Upper lobe of right lung (tissue), 1 donor: ENCODE results near the gene BMPR2. TPM values are rescaled to one million over a fixed set of nuclear protein-coding genes. Genes with fewer than 3 reads are reported as not detected.

ENCODE experiments used
- ATAC-seq: fragments of 200-7000 bp; cut with Tn5 transposase; one replicate; pipeline ENCODE4 v1.9.1; 2020; ENCODE audit warnings: mild to moderate bottlenecking, moderate library complexity
- DNase-seq: peaks from one replicate; pipeline ENCODE4 v3.0.0-alpha.2; 2020
- H3K27ac ChIP-seq: fragments of 200-600 bp; one replicate; pipeline ENCODE4 v1.8.0; 2022
- H3K27me3 ChIP-seq: fragments of 200-600 bp; one replicate; pipeline ENCODE4 v1.8.0; 2022; ENCODE audit warnings: mild to moderate bottlenecking
- H3K36me3 ChIP-seq: fragments of 200-600 bp; one replicate; pipeline ENCODE4 v1.8.0; 2022
- H3K4me1 ChIP-seq: fragments of 200-600 bp; one replicate; pipeline ENCODE4 v1.8.0; 2022
- H3K4me3 ChIP-seq: fragments of 200-600 bp; one replicate; pipeline ENCODE4 v1.8.0; 2022; ENCODE audit warnings: mild to moderate bottlenecking
- H3K9me3 ChIP-seq: fragments of 200-600 bp; one replicate; pipeline ENCODE4 v1.8.0; 2022
- intact Hi-C: fragments of 100-400 bp; cut with DNase I; formaldehyde crosslinking; loops from one replicate; pipeline ENCODE4 v1.11.0; 2022
- total RNA-seq: library from RNA; stranded (reverse); fragmentation: NEBNext Ultra II Directional; extraction: Animal tissue kit (Norgen Biotek cat#: 25700); gene quantifications from one replicate; pipeline ENCODE4 v1.2.1, GENCODE V29; 2021
- TF ChIP-seq, protein P1 (sequence below): fragments of 200-600 bp; IDR thresholded peaks from one replicate; pipeline ENCODE4 v1.8.0; 2022; ENCODE audit warnings: antibody characterized with exemption
- donor health status: DM: no; HTN: yes; CAD: no; lungs with severe emphysema.

Gene BMPR2
- total RNA-seq, 1 donor from 2014 or later: 139 TPM

DNA sequence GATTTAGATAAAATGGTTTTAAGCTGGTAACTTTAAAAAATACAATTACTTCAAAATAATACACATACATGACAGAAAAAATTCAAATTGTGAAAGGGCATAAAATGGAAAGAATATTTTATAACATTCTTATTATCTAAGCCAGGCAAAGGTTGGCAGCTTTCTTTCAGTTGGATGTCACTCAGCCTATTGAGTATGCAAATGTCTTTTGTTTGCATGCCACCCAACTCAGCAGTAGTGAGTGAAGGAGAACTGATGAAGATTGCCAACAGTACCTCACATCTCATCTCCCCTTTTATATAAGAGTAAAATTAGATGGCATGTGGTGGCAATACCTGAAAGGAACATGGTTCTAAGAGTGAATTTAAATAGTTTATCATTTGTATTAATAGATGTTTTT, 24.8 kb downstream of the BMPR2 start:
- Histone ChIP-seq H3K9me3 (no peaks in the 10 kb centered on the region), H3K4me1 (peaks cover 12% of the 10 kb centered on the region), H3K27me3 (no peaks in the 10 kb centered on the region), H3K27ac (no peak overlapping the region), H3K36me3 (no peaks in the 10 kb centered on the region), H3K4me3 (no peak overlapping the region)
- TF ChIP-seq, protein P1, sequence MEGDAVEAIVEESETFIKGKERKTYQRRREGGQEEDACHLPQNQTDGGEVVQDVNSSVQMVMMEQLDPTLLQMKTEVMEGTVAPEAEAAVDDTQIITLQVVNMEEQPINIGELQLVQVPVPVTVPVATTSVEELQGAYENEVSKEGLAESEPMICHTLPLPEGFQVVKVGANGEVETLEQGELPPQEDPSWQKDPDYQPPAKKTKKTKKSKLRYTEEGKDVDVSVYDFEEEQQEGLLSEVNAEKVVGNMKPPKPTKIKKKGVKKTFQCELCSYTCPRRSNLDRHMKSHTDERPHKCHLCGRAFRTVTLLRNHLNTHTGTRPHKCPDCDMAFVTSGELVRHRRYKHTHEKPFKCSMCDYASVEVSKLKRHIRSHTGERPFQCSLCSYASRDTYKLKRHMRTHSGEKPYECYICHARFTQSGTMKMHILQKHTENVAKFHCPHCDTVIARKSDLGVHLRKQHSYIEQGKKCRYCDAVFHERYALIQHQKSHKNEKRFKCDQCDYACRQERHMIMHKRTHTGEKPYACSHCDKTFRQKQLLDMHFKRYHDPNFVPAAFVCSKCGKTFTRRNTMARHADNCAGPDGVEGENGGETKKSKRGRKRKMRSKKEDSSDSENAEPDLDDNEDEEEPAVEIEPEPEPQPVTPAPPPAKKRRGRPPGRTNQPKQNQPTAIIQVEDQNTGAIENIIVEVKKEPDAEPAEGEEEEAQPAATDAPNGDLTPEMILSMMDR: no peak
- DNase-seq: no peak
- no peak for ATAC-seq
- intact Hi-C loops: no loop called here

DNA sequence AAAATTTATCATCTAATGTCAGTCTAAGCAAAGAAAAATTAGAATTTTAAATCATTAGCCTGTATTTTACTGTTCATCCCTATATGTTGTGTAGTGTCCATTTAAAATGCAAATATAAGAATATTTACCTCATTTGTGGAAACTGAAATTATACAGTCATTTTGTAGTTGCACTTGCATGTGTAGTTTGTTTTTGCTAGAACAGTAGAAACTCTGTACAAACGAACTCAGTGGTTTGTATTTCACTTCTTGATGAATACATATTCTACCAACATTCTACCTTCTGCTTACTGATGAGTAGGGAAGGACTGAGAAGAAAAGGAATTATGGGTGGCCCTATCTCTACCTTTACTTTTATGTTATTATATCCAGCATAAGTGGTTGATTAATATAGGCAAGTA, 29.7 kb downstream of the BMPR2 start:
- intact Hi-C loops: no loop called here
- no peak for ATAC-seq
- peaks cover 16% of the 10 kb centered on the region for H3K4me1 ChIP-seq
- H3K36me3 ChIP-seq: no peaks in the 10 kb centered on the region
- no peak overlapping the region for H3K4me3 ChIP-seq
- no peaks in the 10 kb centered on the region for H3K27me3 ChIP-seq
- no peak for DNase-seq
- H3K9me3 ChIP-seq: no peaks in the 10 kb centered on the region
- TF ChIP-seq, protein P1: no peak
- no peak overlapping the region for H3K27ac ChIP-seq

DNA sequence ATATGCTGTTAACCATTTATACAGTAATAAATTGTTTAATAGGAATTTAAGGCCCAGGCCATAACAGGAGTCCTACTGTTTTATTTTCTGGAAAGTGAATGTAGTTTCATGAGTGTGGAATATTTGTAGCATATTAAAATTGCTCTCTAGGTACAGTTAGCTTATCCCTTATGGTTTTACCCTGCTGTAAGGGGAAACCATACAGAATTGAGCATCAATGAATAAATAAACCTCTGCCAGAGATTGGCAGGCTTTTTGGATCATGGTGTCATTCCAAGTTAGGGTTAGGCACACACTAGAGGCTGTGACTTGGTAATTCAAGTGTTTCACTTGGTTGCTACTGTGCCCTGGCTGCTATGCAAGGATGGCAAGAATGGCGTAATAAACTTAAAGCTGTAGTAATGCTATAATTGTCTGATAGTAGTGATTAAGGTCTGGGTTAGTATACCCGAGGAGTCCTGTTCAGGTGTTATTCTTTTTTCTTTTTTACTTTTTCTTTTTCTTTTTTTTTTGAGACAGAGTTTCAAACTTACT, 30.4 kb downstream of the BMPR2 start:
- Histone ChIP-seq H3K4me1 (peaks cover 12% of the 10 kb centered on the region), H3K36me3 (no peaks in the 10 kb centered on the region), H3K9me3 (no peaks in the 10 kb centered on the region), H3K4me3 (no peak overlapping the region), H3K27me3 (no peaks in the 10 kb centered on the region), H3K27ac (peak overlapping the region; percentile 11)
- TF ChIP-seq, protein P1: no peak
- ATAC-seq: peak; percentile 79
- no peak for DNase-seq
- intact Hi-C loops: no loop called here

DNA sequence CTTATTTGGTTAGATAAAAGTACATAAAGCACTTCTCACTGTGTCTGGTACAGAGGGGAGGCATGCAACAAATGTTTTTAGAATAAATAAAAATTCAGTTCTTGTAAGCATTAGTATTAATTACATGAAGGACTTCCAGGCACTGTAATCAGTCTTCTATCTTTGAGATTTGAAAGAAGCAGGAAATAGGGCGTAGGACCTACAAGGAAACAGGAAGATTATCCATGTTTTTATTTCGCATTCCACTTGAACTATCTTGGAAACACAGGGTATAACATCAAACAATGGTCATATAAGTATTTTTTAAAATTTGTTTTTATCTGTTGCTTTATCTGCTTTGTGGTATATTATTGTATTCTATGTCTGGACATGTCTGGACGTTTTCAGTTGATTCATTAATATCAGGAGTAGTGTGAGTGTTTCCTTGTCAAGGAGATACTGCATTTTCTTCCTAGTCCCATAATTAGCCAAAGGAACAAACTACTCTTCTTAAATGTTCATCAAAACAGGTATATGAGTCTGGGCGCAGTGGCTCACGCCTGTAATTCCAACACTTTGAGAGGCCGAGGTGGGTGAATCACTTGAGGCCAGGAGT, 32.5 kb downstream of the BMPR2 start:
- TF ChIP-seq, protein P1: no peak
- H3K27ac ChIP-seq: no peak overlapping the region
- DNase-seq: no peak

DNA sequence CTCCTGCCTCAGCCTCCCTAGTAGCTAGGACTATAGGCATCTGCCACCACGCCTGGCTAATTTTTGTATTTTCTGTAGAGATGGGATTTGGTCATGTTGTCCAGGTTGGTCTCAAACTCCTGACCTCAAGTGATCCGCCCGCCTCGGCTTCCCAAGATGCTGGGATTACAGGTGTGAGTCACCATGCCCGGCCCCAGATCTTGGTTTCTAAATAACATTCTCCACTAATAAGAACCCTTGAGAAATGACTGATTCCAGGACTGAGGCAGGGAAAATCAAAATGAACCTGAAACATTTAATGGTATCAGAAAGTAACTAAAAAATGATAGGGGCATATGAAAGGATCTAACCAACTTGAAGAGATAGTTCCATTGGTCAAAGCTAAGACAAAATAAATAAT, 34.0 kb downstream of the BMPR2 start:
- intact Hi-C loops: no loop called here
- no peak for DNase-seq
- H3K27ac ChIP-seq: no peak overlapping the region
- no peaks in the 10 kb centered on the region for H3K27me3 ChIP-seq
- no peaks in the 10 kb centered on the region for H3K9me3 ChIP-seq
- no peak for ATAC-seq
- no peaks in the 10 kb centered on the region for H3K36me3 ChIP-seq
- TF ChIP-seq, protein P1: no peak
- no peak overlapping the region for H3K4me3 ChIP-seq
- H3K4me1 ChIP-seq: peaks cover 19% of the 10 kb centered on the region

More for the DNA sequence above, 32.5 kb downstream of the BMPR2 start:
- H3K4me3 ChIP-seq: no peak overlapping the region
- H3K4me1 ChIP-seq: peaks cover 16% of the 10 kb centered on the region
- no peak for ATAC-seq
- no peaks in the 10 kb centered on the region for H3K27me3 ChIP-seq
- no peaks in the 10 kb centered on the region for H3K9me3 ChIP-seq
- H3K36me3 ChIP-seq: no peaks in the 10 kb centered on the region
- intact Hi-C loops: no loop called here

DNA sequence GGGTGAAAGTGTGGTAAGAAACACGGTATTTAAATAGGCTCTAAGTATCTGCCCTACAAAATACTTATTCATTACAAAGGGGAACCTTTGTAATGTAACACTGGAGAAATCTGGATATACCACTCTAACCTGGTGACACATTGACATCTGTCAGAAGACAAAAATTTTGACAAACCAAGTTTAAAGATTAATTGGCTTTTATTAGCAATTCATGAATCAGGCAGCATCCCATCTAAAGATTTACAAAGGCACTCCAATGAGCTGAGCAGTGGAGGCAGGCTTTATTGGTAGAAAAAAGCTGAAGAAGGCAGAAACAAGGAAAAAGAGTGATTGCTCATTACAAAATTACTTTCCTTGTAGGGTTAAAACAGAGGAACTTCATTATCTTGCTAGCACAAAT, 35.0 kb downstream of the BMPR2 start:
- H3K9me3 ChIP-seq: no peaks in the 10 kb centered on the region
- peaks cover 14% of the 10 kb centered on the region for H3K4me1 ChIP-seq
- TF ChIP-seq, protein P1: no peak
- H3K36me3 ChIP-seq: no peaks in the 10 kb centered on the region
- DNase-seq (no peak), ATAC-seq (no peak)
- no peak overlapping the region for H3K27ac ChIP-seq
- no peak overlapping the region for H3K4me3 ChIP-seq
- H3K27me3 ChIP-seq: no peaks in the 10 kb centered on the region
- intact Hi-C loops: no loop called here
